HEK293 (cell line): Measurements from ENCODE around the gene CSNK2A3.

Experiments used
- SCRT1 ChIP-seq: fragments of 450-650 bp; formaldehyde crosslinking; IDR thresholded peaks from 2 replicates; pipeline ENCODE4 v1.5.1; 2016; ENCODE audit warnings: missing biosample characterization, missing genetic modification characterization, borderline replicate concordance
- TCF7L2 ChIP-seq: IDR thresholded peaks from 2 replicates; pipeline ENCODE4 v1.6.1; 2011; ENCODE audit warnings: low read depth, mild to moderate bottlenecking, inconsistent platforms, low read length, moderate library complexity, borderline replicate concordance
- YY1 ChIP-seq: fragments of 450-650 bp; formaldehyde crosslinking; IDR thresholded peaks from 2 replicates; pipeline ENCODE4 v1.5.1; 2018; ENCODE audit warnings: missing biosample characterization, missing genetic modification characterization
- ZBTB21 ChIP-seq: fragments of 450-650 bp; formaldehyde crosslinking; IDR thresholded peaks from 2 replicates; pipeline ENCODE4 v1.5.1; 2017; ENCODE audit warnings: missing biosample characterization, missing genetic modification characterization
- ZBTB8A ChIP-seq: fragments of 450-650 bp; formaldehyde crosslinking; IDR thresholded peaks from 2 replicates; pipeline ENCODE4 v1.5.1; 2016; ENCODE audit warnings: missing biosample characterization, missing genetic modification characterization
- ZNF837 ChIP-seq: fragments of 450-650 bp; formaldehyde crosslinking; IDR thresholded peaks from 2 replicates; pipeline ENCODE4 v1.5.1; 2016; ENCODE audit warnings: missing biosample characterization, missing genetic modification characterization
- ZXDB ChIP-seq: fragments of 450-650 bp; formaldehyde crosslinking; IDR thresholded peaks from 2 replicates; pipeline ENCODE4 v1.5.1; 2016; ENCODE audit warnings: missing biosample characterization, missing genetic modification characterization
- TF ChIP-seq, protein P1 (sequence below): fragments of 450-650 bp; formaldehyde crosslinking; IDR thresholded peaks from 2 replicates; pipeline ENCODE4 v1.5.1; 2016; ENCODE audit warnings: missing biosample characterization, missing genetic modification characterization
- TF ChIP-seq, protein P2 (sequence below): fragments of 450-650 bp; formaldehyde crosslinking; IDR thresholded peaks from 2 replicates; pipeline ENCODE4 v1.5.1; 2016; ENCODE audit warnings: missing biosample characterization, missing genetic modification characterization
- TF ChIP-seq, protein P3 (sequence below): fragments of 450-650 bp; formaldehyde crosslinking; IDR thresholded peaks from 2 replicates; pipeline ENCODE4 v1.5.1; 2016; ENCODE audit warnings: missing biosample characterization, missing genetic modification characterization, low read depth

DNA sequence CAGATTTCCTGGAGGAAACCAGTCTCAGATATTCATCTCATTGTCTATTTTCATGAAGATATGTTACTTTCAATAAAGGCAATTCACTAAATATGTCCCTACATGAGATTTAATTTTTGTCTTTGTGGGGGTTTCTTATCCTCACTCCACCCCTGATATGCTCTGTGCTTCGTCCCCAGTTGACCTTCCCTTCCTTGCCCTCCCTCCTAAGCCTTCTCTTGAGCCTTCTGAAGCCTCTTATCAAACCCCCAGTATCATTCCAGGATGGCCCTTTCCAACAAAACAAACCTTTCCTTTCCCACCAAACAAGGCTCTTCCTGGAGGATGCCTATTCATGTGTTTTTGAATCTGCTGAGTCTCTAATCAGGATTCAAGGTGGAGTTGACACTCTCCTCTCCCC is 44.8 kb downstream of the CSNK2A3 start:
- TF ChIP-seq, protein P1, sequence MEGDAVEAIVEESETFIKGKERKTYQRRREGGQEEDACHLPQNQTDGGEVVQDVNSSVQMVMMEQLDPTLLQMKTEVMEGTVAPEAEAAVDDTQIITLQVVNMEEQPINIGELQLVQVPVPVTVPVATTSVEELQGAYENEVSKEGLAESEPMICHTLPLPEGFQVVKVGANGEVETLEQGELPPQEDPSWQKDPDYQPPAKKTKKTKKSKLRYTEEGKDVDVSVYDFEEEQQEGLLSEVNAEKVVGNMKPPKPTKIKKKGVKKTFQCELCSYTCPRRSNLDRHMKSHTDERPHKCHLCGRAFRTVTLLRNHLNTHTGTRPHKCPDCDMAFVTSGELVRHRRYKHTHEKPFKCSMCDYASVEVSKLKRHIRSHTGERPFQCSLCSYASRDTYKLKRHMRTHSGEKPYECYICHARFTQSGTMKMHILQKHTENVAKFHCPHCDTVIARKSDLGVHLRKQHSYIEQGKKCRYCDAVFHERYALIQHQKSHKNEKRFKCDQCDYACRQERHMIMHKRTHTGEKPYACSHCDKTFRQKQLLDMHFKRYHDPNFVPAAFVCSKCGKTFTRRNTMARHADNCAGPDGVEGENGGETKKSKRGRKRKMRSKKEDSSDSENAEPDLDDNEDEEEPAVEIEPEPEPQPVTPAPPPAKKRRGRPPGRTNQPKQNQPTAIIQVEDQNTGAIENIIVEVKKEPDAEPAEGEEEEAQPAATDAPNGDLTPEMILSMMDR (tag by site-specific recombination) = no peak
- TF ChIP-seq SCRT1 (tag by site-specific recombination) = no peak
- TF ChIP-seq ZBTB21 (tag by site-specific recombination) = no peak
- TF ChIP-seq YY1 (tag by site-specific recombination) = no peak
- TF ChIP-seq TCF7L2 = no peak
- TF ChIP-seq ZXDB = no peak
- no peak for TF ChIP-seq ZNF837 (tag by site-specific recombination)
- TF ChIP-seq ZBTB8A (tag by site-specific recombination) = no peak
- TF ChIP-seq, protein P2, sequence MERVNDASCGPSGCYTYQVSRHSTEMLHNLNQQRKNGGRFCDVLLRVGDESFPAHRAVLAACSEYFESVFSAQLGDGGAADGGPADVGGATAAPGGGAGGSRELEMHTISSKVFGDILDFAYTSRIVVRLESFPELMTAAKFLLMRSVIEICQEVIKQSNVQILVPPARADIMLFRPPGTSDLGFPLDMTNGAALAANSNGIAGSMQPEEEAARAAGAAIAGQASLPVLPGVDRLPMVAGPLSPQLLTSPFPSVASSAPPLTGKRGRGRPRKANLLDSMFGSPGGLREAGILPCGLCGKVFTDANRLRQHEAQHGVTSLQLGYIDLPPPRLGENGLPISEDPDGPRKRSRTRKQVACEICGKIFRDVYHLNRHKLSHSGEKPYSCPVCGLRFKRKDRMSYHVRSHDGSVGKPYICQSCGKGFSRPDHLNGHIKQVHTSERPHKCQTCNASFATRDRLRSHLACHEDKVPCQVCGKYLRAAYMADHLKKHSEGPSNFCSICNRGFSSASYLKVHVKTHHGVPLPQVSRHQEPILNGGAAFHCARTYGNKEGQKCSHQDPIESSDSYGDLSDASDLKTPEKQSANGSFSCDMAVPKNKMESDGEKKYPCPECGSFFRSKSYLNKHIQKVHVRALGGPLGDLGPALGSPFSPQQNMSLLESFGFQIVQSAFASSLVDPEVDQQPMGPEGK (tag by site-specific recombination) = no peak
- TF ChIP-seq, protein P3, sequence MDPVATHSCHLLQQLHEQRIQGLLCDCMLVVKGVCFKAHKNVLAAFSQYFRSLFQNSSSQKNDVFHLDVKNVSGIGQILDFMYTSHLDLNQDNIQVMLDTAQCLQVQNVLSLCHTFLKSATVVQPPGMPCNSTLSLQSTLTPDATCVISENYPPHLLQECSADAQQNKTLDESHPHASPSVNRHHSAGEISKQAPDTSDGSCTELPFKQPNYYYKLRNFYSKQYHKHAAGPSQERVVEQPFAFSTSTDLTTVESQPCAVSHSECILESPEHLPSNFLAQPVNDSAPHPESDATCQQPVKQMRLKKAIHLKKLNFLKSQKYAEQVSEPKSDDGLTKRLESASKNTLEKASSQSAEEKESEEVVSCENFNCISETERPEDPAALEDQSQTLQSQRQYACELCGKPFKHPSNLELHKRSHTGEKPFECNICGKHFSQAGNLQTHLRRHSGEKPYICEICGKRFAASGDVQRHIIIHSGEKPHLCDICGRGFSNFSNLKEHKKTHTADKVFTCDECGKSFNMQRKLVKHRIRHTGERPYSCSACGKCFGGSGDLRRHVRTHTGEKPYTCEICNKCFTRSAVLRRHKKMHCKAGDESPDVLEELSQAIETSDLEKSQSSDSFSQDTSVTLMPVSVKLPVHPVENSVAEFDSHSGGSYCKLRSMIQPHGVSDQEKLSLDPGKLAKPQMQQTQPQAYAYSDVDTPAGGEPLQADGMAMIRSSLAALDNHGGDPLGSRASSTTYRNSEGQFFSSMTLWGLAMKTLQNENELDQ = no peak
